ENCODE measurements around the gene EPB41L3. TPM values are rescaled to one million over a fixed set of nuclear protein-coding genes. Genes with fewer than 3 reads are reported as not detected.

Gene EPB41L3
- total and polyA plus RNA-seq, 2 experiments from 2014 or later = 201 to 886 TPM

DNA sequence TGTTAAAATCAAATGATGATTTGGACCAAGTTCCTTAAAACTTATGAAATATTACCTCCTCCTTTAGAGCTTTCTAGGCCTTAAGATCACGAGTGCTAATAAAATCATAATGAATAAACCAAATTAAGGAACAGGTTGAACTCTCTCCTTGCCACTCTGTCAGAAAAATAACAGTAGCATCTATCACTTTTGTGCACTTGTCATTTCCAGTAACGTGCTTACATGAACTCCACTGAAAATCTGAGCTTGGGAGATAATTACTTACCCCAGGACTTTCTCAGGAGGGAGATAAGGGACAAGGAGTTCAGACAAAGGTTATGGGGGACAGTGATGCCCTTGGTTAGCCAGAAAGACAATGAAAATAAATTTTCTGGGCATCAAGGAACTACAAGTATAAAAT lies 36.0 kb downstream of the EPB41L3 start:
- Histone ChIP-seq H3K36me3 (no peaks in the 10 kb centered on the region), H3K27me3 (no peaks in the 10 kb centered on the region)

DNA sequence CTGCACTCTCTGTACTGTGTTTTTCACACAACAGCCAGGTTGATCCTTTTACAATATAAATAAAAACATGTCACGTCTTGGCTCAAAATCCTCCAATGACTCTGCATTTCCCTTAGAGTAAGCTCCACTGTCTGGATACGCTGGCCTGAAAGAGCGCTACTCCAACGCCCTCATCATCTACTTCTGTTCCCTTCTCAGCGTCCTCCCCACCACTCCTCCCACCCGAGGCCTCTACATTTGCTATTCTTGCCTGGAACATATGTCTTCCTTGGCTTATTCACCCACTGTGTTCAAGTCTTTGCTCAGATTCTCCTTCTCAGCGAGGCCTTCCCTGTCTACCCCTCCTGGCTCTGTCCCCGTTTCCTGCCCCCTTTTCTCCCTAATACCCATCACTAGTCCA lies 37.6 kb downstream of the EPB41L3 start:
- TF ChIP-seq, protein P1, sequence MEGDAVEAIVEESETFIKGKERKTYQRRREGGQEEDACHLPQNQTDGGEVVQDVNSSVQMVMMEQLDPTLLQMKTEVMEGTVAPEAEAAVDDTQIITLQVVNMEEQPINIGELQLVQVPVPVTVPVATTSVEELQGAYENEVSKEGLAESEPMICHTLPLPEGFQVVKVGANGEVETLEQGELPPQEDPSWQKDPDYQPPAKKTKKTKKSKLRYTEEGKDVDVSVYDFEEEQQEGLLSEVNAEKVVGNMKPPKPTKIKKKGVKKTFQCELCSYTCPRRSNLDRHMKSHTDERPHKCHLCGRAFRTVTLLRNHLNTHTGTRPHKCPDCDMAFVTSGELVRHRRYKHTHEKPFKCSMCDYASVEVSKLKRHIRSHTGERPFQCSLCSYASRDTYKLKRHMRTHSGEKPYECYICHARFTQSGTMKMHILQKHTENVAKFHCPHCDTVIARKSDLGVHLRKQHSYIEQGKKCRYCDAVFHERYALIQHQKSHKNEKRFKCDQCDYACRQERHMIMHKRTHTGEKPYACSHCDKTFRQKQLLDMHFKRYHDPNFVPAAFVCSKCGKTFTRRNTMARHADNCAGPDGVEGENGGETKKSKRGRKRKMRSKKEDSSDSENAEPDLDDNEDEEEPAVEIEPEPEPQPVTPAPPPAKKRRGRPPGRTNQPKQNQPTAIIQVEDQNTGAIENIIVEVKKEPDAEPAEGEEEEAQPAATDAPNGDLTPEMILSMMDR (IDR thresholded peaks at IDR 0.05; ENCODE audit: low read depth, low read length) = no peak
- Histone ChIP-seq H3K27me3 (no peaks in the 10 kb centered on the region), H3K4me1 (ENCODE audit: low read depth) (peaks cover 32% of the 10 kb centered on the region), H3K9me3 (ENCODE audit: low read depth) (no peaks in the 10 kb centered on the region), H3K27ac (no peak overlapping the region), H3K36me3 (no peaks in the 10 kb centered on the region), H3K4me3 (no peak overlapping the region)
- DNase-seq (ENCODE audit: low read depth in 1 of 2, low spot score in 1 of 2) = no peak

More for the DNA sequence above, 36.0 kb downstream of the EPB41L3 start:
- Histone ChIP-seq H3K9me3 (ENCODE audit: low read depth) (no peaks in the 10 kb centered on the region), H3K27ac (no peak overlapping the region), H3K4me1 (ENCODE audit: low read depth) (peaks cover 36% of the 10 kb centered on the region), H3K4me3 (no peak overlapping the region)
- TF ChIP-seq, protein P1 (IDR thresholded peaks at IDR 0.05; ENCODE audit: low read depth, low read length) = no peak
- DNase-seq (ENCODE audit: low read depth in 1 of 2, low spot score in 1 of 2) = no peak

DNA sequence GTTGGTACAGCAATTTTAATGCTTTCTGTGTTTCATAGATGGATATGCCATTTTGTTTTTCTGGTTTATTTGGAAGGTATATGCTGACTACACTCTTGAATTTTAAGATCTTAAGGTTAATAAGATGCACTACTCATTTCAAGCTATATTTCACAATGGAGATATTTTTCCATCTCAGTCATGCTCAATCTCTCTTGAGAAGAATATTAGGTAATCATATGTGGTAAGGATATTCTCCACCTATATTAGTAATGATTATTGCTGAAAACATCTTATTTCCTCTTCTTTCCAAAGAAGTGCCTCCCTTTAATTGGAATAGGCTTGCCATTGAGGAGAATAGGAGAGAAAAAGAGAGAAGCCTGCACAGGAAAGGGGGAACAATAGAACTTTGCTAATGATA lies 40.1 kb downstream of the EPB41L3 start:
- peaks cover 23% of the 10 kb centered on the region for H3K4me1 ChIP-seq (ENCODE audit: low read depth)
- H3K27me3 ChIP-seq = no peaks in the 10 kb centered on the region
- no peak overlapping the region for H3K27ac ChIP-seq
- H3K36me3 ChIP-seq = no peaks in the 10 kb centered on the region
- TF ChIP-seq, protein P1 (IDR thresholded peaks at IDR 0.05; ENCODE audit: low read depth, low read length) = no peak
- no peak for DNase-seq (ENCODE audit: low read depth in 1 of 2, low spot score in 1 of 2)
- H3K9me3 ChIP-seq (ENCODE audit: low read depth) = no peaks in the 10 kb centered on the region
- no peak overlapping the region for H3K4me3 ChIP-seq

DNA sequence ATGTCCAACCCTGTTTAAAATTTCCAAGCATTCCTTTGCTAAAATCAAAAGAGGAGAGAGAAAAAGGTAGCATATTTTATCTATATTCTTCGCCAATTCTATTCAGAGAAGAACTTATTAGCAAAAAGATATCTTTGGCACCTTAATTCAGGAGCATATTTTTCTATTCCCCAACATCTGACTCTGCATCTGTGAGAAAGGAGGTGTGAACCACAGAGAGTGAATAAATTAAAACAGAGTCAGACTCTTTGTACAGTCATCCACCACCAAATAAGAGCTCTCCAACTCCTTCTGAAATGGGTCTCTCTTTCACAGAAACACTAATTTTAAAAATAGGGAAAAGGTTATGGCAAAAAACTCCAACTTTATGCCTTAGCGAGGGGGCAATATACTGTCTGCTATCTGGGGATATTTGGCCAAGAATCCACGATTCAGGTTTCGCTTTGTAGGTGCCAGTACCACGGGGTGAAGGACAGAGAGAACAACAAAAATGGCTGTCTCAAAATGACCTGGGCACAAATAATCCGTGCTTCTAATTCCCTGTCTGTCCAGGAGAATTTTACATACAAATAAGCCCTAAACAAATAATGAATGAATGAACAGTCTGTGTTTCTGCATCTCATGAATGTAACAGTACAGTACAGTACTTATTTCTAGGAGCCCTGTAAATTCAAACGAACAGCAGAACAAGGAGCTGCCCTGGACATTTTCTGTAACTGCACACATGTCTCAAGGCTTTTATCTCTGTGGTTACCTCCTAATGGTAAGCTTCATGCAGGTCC lies 43.4 kb downstream of the EPB41L3 start:
- peaks cover 18% of the 10 kb centered on the region for H3K4me1 ChIP-seq (ENCODE audit: low read depth)
- no peak overlapping the region for H3K4me3 ChIP-seq
- H3K27ac ChIP-seq = no peak overlapping the region
- DNase-seq (ENCODE audit: low read depth in 1 of 2, low spot score in 1 of 2) = no peak
- H3K27me3 ChIP-seq = no peaks in the 10 kb centered on the region
- no peaks in the 10 kb centered on the region for H3K9me3 ChIP-seq (ENCODE audit: low read depth)
- TF ChIP-seq, protein P1 (IDR thresholded peaks at IDR 0.05; ENCODE audit: low read depth, low read length) = no peak
- no peaks in the 10 kb centered on the region for H3K36me3 ChIP-seq

DNA sequence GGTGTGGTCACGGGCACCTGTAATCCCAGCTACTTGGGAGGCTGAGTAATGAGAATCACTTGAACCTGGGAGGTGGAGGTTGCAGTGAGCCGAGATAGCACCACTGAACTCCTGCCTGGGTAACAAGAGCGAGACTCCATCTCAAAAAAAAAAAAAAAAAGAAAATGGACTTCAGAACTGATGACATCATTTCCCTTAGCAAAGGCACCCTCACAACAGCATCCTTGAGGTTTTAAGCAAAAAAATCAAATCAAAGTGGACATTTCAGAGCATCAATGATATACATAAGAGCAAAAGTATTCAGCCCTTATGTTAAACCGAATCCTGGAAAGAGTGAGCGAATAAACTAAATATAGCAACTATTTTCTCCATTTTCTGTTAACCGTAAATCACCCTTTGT lies 45.3 kb downstream of the EPB41L3 start:
- Histone ChIP-seq H3K27me3 (no peaks in the 10 kb centered on the region), H3K36me3 (no peaks in the 10 kb centered on the region), H3K4me1 (ENCODE audit: low read depth) (peaks cover 20% of the 10 kb centered on the region), H3K4me3 (no peak overlapping the region), H3K9me3 (ENCODE audit: low read depth) (no peaks in the 10 kb centered on the region), H3K27ac (no peak overlapping the region)
- DNase-seq (ENCODE audit: low read depth in 1 of 2, low spot score in 1 of 2) = no peak
- TF ChIP-seq, protein P1 (IDR thresholded peaks at IDR 0.05; ENCODE audit: low read depth, low read length) = no peak
